ENCODE measurements around the gene MUSTN1. TPM values are rescaled to one million over a fixed set of nuclear protein-coding genes. Genes with fewer than 3 reads are reported as not detected.

Gene MUSTN1
- total RNA-seq, 1 experiment from 2014 or later: 0.49 TPM

DNA sequence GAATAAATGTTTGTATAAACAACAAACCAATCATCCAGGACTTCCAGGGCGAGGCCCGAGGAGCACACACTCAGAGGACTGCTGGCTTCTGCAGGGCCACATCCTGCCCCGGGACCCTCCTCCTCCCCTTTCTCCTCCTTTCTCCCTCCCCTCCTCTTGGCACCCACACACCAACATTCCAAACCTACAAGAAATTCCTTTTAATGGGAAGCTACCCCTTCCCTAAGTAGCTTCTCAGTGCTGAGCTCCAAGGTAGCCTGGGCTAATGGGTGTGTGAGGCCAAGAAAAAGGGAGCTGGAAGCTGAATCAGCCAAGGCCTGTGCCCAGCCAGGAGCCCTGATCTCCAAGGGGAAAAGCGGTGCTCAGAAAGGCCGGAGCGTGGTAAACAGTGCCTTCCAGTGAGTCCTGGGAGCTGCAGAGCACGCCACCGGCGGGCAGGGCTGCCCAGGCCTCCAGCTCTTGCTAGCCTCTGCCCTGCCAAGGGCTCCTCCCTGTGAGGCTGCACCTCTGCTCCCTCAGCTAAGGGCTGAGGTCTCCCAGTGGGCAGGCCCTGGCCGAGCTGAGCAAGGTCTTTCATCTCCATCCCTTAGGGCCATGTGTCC lies 36.3 kb downstream of the MUSTN1 start:
- ATAC-seq (no peak), DNase-seq (ENCODE audit: low read depth, low spot score) (no peak)
- ChIA-PET CTCF (interaction anchor here (0.5 to 0.7 kb wide), 2 partner anchors 19 to 136 kb away, joined by 3 to 8 read pairs; no protein-coding TSS in a partner anchor), POLR2A (no interaction called here)
- H3K27me3 ChIP-seq (ENCODE audit: control insufficient read depth, insufficient read depth, low read length): no peaks in the 10 kb centered on the region
- no peaks in the 10 kb centered on the region for H3K9me3 ChIP-seq (ENCODE audit: control insufficient read depth, insufficient read depth, low read depth, low read length)
- BruUV-seq (replicated peaks): no TSS peak
- H3K4me1 ChIP-seq (ENCODE audit: control insufficient read depth, insufficient read depth, low read length): no peaks in the 10 kb centered on the region
- H3K27ac ChIP-seq (ENCODE audit: low read length): no peak overlapping the region
- in situ Hi-C loops (cut with HindIII; ENCODE audit: low pct_unique_long_range_greater_than_20kb, low sequenced_read_pairs): no loop called here
- no peak overlapping the region for H3K4me3 ChIP-seq (ENCODE audit: low read depth in 2 of 2, low read length in 2 of 2)
- intact Hi-C loops (cut with micrococcal nuclease; ENCODE audit: unreplicated experiment): no loop called here
- no peaks in the 10 kb centered on the region for H3K36me3 ChIP-seq (ENCODE audit: control insufficient read depth, insufficient read depth, low read length)
- TF ChIP-seq, protein P1, sequence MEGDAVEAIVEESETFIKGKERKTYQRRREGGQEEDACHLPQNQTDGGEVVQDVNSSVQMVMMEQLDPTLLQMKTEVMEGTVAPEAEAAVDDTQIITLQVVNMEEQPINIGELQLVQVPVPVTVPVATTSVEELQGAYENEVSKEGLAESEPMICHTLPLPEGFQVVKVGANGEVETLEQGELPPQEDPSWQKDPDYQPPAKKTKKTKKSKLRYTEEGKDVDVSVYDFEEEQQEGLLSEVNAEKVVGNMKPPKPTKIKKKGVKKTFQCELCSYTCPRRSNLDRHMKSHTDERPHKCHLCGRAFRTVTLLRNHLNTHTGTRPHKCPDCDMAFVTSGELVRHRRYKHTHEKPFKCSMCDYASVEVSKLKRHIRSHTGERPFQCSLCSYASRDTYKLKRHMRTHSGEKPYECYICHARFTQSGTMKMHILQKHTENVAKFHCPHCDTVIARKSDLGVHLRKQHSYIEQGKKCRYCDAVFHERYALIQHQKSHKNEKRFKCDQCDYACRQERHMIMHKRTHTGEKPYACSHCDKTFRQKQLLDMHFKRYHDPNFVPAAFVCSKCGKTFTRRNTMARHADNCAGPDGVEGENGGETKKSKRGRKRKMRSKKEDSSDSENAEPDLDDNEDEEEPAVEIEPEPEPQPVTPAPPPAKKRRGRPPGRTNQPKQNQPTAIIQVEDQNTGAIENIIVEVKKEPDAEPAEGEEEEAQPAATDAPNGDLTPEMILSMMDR (IDR thresholded peaks at IDR 0.05): no peak
- no peak for TF ChIP-seq POLR2AphosphoS5 (IDR thresholded peaks at IDR 0.05; ENCODE audit: low read depth, low read length)
- no peak for TF ChIP-seq SIN3A (IDR thresholded peaks at IDR 0.05; ENCODE audit: borderline replicate concordance, insufficient read depth, low read depth, low read length)
- TF ChIP-seq TCF7L2 (IDR thresholded peaks at IDR 0.05; ENCODE audit: low read depth, low read length): no peak
- TF ChIP-seq, protein P2, sequence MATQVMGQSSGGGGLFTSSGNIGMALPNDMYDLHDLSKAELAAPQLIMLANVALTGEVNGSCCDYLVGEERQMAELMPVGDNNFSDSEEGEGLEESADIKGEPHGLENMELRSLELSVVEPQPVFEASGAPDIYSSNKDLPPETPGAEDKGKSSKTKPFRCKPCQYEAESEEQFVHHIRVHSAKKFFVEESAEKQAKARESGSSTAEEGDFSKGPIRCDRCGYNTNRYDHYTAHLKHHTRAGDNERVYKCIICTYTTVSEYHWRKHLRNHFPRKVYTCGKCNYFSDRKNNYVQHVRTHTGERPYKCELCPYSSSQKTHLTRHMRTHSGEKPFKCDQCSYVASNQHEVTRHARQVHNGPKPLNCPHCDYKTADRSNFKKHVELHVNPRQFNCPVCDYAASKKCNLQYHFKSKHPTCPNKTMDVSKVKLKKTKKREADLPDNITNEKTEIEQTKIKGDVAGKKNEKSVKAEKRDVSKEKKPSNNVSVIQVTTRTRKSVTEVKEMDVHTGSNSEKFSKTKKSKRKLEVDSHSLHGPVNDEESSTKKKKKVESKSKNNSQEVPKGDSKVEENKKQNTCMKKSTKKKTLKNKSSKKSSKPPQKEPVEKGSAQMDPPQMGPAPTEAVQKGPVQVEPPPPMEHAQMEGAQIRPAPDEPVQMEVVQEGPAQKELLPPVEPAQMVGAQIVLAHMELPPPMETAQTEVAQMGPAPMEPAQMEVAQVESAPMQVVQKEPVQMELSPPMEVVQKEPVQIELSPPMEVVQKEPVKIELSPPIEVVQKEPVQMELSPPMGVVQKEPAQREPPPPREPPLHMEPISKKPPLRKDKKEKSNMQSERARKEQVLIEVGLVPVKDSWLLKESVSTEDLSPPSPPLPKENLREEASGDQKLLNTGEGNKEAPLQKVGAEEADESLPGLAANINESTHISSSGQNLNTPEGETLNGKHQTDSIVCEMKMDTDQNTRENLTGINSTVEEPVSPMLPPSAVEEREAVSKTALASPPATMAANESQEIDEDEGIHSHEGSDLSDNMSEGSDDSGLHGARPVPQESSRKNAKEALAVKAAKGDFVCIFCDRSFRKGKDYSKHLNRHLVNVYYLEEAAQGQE (IDR thresholded peaks at IDR 0.05; ENCODE audit: insufficient read depth in 1 of 2, low read depth in 2 of 2, low read length in 1 of 2): no peak

DNA sequence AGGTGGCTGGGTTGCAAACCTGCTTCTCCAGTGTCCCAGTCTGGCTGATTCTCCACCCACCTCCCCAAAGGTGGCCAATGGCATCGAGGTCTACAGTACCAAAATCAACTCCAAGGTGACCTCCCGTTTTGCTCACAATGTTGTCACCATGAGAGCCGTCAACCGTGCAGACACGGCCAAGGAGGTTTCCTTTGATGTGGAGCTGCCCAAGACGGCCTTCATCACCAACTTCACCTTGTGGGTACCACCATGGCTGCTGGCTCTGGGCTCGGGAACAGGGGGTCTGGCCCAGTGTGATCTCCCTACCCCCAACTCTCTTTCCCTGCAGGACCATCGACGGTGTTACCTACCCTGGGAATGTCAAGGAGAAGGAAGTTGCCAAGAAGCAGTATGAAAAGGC lies 38.4 kb downstream of the MUSTN1 start:
- TF ChIP-seq, protein P2 (IDR thresholded peaks at IDR 0.05; ENCODE audit: insufficient read depth in 1 of 2, low read depth in 2 of 2, low read length in 1 of 2): no peak
- TF ChIP-seq, protein P1 (IDR thresholded peaks at IDR 0.05): no peak
- TF ChIP-seq SIN3A (IDR thresholded peaks at IDR 0.05; ENCODE audit: borderline replicate concordance, insufficient read depth, low read depth, low read length) (no peak), POLR2AphosphoS5 (IDR thresholded peaks at IDR 0.05; ENCODE audit: low read depth, low read length) (no peak), TCF7L2 (IDR thresholded peaks at IDR 0.05; ENCODE audit: low read depth, low read length) (no peak)
- no TSS peak for BruUV-seq (replicated peaks)
- no peaks in the 10 kb centered on the region for H3K4me1 ChIP-seq (ENCODE audit: control insufficient read depth, insufficient read depth, low read length)
- POLR2A ChIA-PET: no interaction called here
- no peaks in the 10 kb centered on the region for H3K27me3 ChIP-seq (ENCODE audit: control insufficient read depth, insufficient read depth, low read length)
- in situ Hi-C loops (cut with HindIII; ENCODE audit: low pct_unique_long_range_greater_than_20kb, low sequenced_read_pairs) (no loop called here), intact Hi-C loops (cut with micrococcal nuclease; ENCODE audit: unreplicated experiment) (no loop called here)
- no peak for DNase-seq (ENCODE audit: low read depth, low spot score)
- no peak overlapping the region for H3K27ac ChIP-seq (ENCODE audit: low read length)
- no peaks in the 10 kb centered on the region for H3K9me3 ChIP-seq (ENCODE audit: control insufficient read depth, insufficient read depth, low read depth, low read length)
- H3K4me3 ChIP-seq (ENCODE audit: low read depth in 2 of 2, low read length in 2 of 2): no peak overlapping the region
- no peaks in the 10 kb centered on the region for H3K36me3 ChIP-seq (ENCODE audit: control insufficient read depth, insufficient read depth, low read length)
- CTCF ChIA-PET: no interaction called here
- no peak for ATAC-seq
